Measurements from ENCODE around the gene FAM151B.
"Not testable (repeated sequence)": the region's sequence is repeated elsewhere in the genome, so short reads cannot be mapped to it uniquely, and the experiment has no call there.

Gene FAM151B, protein sequence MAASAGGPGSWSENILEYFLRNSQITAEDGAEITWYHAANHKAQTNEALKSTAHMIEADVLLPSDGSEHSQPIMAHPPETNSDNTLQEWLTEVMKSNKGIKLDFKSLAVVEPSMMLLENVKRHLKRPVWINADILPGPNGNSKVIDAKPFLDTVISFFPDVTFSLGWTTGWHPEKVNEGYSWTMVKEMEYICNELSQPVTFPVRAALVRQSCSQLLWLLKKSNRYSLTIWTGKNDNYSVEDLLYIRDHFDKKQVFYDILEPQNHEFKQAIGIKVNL

DNA sequence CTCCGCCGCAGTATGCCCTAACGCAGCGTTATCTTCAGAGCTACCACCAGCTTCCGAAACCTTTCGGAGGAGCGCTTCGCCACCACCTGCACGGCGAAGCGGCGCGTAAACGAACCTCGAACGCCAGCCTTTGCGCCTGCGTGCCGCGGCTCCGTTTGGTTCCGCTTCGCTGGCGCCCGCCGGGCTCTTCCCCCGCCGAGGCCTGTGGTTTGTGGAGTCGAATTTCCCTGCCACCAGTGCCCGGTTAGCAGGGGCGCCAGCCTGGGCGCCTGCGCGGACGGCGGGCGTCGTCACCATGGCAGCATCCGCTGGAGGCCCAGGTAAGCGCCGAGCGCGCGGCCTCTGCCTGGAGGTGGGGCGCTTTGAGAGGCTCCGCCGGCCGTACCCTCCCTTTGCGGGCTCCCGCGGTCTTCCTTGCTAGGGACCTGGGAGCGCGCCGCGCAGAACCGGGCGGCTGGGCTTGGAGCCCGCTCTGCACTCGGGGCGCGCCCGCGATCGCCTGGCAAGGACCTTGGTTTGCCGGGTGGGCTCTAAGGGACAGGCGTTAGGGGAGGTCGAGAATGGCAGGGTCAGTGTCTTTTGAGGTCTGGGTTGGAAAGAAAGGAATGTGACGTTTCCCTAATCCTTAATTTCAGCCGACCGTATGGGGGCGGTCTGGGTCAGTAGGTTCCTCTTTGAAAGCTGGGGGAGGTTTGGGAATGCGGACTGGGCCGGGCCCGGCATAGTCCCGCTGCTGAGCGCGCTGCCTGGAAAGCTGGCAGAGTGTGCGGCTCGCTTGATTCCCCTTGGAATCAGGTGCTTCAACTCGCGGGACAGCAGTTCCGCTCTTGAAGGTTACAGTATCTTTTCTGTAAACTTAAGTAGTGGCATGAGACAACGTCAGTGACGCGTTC is at the start of gene FAM151B:
FAM151B (plus strand) TSS at position 272 of the 893 bp plus-strand sequence; CDS start at position 296, 24 bp downstream.
- no peaks in the 10 kb centered on the region for H3K9me3 Mint-ChIP-seq
- peak within 1 kb of the TSS; percentile 59 for H3K27ac Mint-ChIP-seq
- H3K27me3 Mint-ChIP-seq, result peaks cover 25% of the 10 kb centered on the region
- peak within 1 kb of the TSS; percentile 78 for H3K4me3 Mint-ChIP-seq
- peaks cover 3% of the 10 kb centered on the region for H3K36me3 Mint-ChIP-seq (ENCODE audit: low read depth)
- DNase-seq, result peak; percentile 83
- H3K4me1 Mint-ChIP-seq (ENCODE audit: low read depth), result peaks cover 20% of the 10 kb centered on the region

DNA sequence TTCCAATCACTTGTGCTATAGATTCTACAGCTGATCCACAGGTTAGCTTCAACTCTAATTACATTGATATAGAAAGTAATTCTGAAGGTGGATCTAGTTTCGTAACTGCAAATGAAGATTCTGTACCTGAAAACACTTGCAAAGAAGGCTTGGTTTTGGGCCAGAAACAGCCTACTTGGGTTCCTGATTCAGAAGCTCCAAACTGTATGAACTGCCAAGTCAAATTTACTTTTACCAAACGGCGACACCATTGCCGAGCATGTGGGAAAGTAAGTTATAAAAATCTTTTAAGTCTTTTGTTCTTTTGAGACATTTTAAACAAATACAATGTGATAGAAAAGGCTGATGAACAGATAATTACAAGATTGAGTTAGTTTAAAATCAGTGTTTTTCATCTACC is 49.2 kb upstream of the FAM151B start:
- Mint-ChIP-seq H3K4me1 (ENCODE audit: low read depth) (no peaks in the 10 kb centered on the region), H3K4me3 (no peak overlapping the region), H3K9me3 (no peaks in the 10 kb centered on the region), H3K27me3 (no peaks in the 10 kb centered on the region), H3K36me3 (ENCODE audit: low read depth) (peaks cover 57% of the 10 kb centered on the region), H3K27ac (no peak overlapping the region)
- no peak for DNase-seq

DNA sequence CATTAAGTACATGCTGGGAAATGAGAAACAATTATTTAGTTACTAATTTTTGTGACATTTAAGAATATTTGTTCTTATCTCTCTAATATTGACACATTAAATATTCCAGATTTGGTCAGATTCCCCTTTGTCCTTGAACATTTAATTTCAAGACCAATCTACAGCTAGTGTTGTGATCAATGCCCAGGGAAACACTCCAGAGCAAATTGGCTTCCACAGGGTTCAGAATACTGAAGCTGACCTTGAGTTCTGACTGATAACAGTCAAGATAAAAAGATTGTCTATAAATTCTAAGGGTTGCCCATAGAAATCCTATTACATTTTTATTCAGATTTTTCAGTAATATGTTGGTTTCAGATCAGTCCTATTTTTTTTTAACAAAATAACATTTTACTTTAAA is 48.7 kb upstream of the FAM151B start:
- H3K36me3 Mint-ChIP-seq (ENCODE audit: low read depth), result peaks cover 56% of the 10 kb centered on the region
- no peaks in the 10 kb centered on the region for H3K27me3 Mint-ChIP-seq

DNA sequence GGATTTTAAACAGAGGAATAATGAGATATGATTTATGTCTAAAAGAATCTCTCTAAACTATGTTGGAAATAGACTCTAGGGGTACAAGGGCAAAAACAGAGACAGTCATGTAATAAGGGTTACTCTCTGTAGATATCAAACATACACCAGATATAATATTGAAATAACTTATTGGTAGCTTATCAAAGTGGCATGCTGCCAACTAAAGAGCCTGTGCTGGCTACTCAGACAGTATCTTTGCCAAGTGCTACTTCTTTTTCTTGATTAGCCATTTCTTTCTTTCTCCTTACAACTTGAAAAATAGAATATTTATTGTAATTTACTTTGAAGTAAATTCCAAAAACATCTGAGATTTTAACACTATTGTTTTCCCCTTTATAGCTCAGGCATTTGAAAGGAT is 45.2 kb upstream of the FAM151B start:
- H3K27ac Mint-ChIP-seq, result no peak overlapping the region
- no peak overlapping the region for H3K4me3 Mint-ChIP-seq
- H3K27me3 Mint-ChIP-seq, result no peaks in the 10 kb centered on the region
- DNase-seq, result no peak
- no peaks in the 10 kb centered on the region for H3K9me3 Mint-ChIP-seq
- peaks cover 45% of the 10 kb centered on the region for H3K36me3 Mint-ChIP-seq (ENCODE audit: low read depth)
- peaks cover 2% of the 10 kb centered on the region for H3K4me1 Mint-ChIP-seq (ENCODE audit: low read depth)

More for the DNA sequence above, 48.7 kb upstream of the FAM151B start:
- DNase-seq, result no peak
- no peak overlapping the region for H3K4me3 Mint-ChIP-seq
- H3K9me3 Mint-ChIP-seq, result no peaks in the 10 kb centered on the region
- no peaks in the 10 kb centered on the region for H3K4me1 Mint-ChIP-seq (ENCODE audit: low read depth)
- no peak overlapping the region for H3K27ac Mint-ChIP-seq

DNA sequence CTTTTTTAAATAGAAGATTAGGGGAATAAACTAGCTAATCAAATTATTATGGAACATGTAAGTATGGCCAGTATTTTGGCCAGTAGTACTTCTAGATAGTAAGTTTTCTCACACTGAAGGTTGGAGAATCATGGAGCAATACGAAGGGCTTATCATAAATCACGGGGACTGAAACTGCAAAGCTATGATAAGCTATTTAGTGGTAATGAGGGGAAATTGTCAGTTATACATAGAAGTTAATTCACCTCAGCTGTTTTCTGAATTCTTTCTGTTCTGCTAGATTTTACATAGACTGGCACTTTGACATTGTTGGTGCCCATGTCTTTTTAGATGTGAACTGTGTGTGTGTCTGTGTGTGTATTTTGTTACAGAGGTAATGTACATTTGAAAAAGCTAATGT is 34.5 kb upstream of the FAM151B start:
- Mint-ChIP-seq H3K36me3 (ENCODE audit: low read depth) (peaks cover 65% of the 10 kb centered on the region), H3K27ac (no peak overlapping the region), H3K4me3 (no peak overlapping the region), H3K9me3 (no peaks in the 10 kb centered on the region), H3K27me3 (no peaks in the 10 kb centered on the region), H3K4me1 (ENCODE audit: low read depth) (no peaks in the 10 kb centered on the region)
- no peak for DNase-seq

DNA sequence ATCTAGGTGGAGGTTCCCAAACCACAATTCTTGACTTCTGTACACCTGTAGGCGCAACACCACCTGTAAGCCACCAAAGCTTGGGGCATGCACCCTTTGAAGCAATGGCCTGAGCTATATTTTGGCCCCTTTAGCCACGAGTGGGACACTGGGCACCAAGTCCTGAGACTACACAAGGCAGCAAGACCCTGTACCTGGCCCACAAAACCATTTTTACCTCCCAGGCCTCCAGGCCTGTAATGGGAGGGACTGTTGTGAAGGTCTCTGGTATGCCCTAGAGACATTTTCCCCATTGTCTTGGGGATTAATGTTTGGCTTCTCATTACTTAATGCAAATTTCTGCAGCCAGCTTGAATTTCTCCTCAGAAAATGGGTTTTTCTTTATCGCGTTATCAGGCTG is 24.6 kb upstream of the FAM151B start:
- Mint-ChIP-seq H3K4me1 (ENCODE audit: low read depth) (no peaks in the 10 kb centered on the region), H3K4me3 (no peak overlapping the region), H3K27me3 (no peaks in the 10 kb centered on the region), H3K36me3 (ENCODE audit: low read depth) (peaks cover 88% of the 10 kb centered on the region), H3K27ac (no peak overlapping the region), H3K9me3 (peaks cover 21% of the 10 kb centered on the region)
- DNase-seq, result no peak

DNA sequence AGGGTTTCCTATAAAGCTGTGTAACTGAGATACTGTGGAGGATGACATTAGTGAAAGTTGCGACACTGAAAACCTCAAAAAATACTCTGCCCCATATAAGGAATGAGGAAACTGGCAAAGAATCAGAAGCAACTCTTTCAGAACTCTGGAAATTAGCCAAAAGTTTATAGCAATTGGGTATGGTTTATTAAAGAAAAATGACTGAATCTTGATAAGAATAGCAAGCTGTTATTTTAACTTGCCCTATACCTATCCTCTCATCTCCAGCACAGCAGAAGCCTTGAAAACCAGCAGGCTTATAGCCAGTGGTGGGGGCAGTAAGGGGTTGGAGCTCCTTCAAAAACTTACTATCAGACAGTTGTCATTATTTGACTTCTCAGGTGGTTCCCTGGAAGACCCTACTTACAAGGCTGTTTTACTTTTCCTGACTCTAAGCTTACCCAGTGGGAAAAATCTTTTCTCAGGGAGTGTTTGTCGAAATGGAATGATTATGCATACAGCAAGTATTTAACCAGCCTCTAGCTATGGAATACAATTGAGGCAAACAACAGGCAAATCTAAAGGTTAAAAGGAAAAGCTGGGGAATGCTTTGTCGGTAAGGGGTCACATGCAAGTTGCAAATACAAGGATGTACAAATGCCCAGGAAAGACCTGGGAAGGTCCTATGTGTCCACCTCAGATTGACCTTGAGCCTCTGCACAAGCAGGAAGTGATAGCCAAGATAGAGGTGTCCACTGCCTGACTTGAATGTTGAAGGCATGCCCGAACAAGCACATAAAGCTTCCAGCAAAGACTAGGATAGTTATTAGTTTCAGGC is 21.0 kb upstream of the FAM151B start:
- H3K27me3 Mint-ChIP-seq, result no peaks in the 10 kb centered on the region
- peaks cover 89% of the 10 kb centered on the region for H3K36me3 Mint-ChIP-seq (ENCODE audit: low read depth)
- no peak for DNase-seq
- no peak overlapping the region for H3K27ac Mint-ChIP-seq
- H3K4me3 Mint-ChIP-seq, result no peak overlapping the region
- H3K4me1 Mint-ChIP-seq (ENCODE audit: low read depth), result no peaks in the 10 kb centered on the region
- peaks cover 32% of the 10 kb centered on the region for H3K9me3 Mint-ChIP-seq

DNA sequence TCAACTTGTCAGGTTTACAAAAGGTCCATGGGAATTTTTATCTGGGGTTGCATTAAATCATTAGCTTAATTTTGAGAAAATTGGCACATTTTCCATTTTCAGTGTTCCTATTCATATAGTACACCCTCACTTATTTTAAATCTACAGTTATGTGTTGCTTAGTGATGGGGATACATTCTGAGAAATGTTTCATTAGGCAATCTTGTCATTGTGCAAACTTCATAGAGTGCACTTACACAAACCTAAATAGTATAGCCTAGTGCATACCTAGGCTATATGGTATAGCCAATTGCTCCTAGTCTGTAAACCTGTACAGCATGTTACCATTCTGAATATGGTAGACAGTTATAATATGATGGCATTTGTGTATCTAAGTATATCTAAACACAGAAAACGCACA is 19.8 kb upstream of the FAM151B start:
- no peak for DNase-seq
- H3K9me3 Mint-ChIP-seq, result peaks cover 22% of the 10 kb centered on the region
- no peak overlapping the region for H3K27ac Mint-ChIP-seq
- H3K27me3 Mint-ChIP-seq, result no peaks in the 10 kb centered on the region
- H3K4me1 Mint-ChIP-seq (ENCODE audit: low read depth), result no peaks in the 10 kb centered on the region
- H3K4me3 Mint-ChIP-seq, result no peak overlapping the region
- peaks cover 85% of the 10 kb centered on the region for H3K36me3 Mint-ChIP-seq (ENCODE audit: low read depth)

DNA sequence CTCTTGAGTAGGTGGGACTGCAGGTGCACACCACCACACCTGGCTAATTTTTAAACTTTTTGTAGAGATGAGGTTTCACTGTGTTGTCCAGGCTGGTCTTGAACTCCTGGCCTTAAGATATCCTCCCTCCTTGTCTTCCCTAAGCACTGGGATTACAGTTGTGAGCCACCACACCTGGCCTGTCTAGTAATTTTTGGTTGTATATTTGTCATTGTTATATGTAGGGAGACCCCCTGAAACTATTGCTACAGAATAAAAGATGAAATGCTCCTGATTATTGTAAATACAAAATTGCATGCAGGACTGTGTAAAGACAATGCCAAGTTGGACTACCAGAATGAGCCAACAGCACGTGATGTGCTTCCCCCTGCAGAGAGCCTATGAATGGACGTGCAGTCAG is 17.3 kb upstream of the FAM151B start:
- Mint-ChIP-seq H3K9me3 (peaks cover 12% of the 10 kb centered on the region), H3K36me3 (ENCODE audit: low read depth) (peaks cover 85% of the 10 kb centered on the region)
- not testable (repeated sequence) for H3K27ac Mint-ChIP-seq; H3K27me3 Mint-ChIP-seq; DNase-seq; H3K4me1 Mint-ChIP-seq (ENCODE audit: low read depth); H3K4me3 Mint-ChIP-seq

DNA sequence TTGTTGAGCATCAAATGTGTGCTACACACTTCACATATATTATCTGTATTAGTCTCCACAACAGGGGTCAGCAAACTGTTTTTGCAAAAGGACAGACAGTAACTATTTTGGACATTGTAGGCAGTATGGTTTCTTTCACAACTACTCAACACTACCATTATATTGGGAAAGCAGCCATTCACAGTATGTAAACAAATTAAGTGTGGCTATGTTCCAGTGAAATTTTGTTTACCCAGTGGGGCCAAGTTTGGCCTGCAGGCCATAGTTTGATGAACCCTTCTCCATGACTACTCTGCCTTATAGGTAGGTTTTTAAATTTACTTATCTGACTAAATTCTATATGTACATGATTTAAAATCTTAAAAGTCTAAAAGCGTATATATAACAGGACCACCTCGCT is 13.0 kb upstream of the FAM151B start:
- Mint-ChIP-seq H3K27me3 (no peaks in the 10 kb centered on the region), H3K36me3 (ENCODE audit: low read depth) (peaks cover 67% of the 10 kb centered on the region), H3K4me3 (no peak overlapping the region), H3K9me3 (peaks cover 7% of the 10 kb centered on the region), H3K4me1 (ENCODE audit: low read depth) (no peaks in the 10 kb centered on the region), H3K27ac (no peak overlapping the region)
- no peak for DNase-seq

DNA sequence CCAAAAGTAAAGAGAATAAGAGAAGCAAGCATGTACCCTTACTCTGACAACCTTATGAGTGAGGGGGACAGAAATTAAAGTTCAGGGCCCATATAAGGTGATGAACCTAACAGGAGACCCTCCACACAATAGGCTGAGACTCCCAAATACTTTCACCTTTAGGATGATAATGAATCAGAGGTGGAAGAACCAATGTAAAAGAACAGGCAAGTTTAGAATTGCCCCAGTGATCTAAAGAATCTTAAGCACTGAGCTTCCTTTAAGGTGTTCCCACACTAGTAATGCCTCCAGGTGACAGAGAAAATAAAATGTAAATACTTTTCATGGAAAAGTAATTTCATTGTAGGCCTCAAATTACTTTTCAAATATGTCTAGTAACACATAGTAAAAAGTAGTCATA is 8.2 kb upstream of the FAM151B start:
- Mint-ChIP-seq H3K36me3 (ENCODE audit: low read depth) (peaks cover 42% of the 10 kb centered on the region), H3K4me3 (no peak overlapping the region), H3K27ac (no peak overlapping the region), H3K4me1 (ENCODE audit: low read depth) (no peaks in the 10 kb centered on the region), H3K27me3 (no peaks in the 10 kb centered on the region), H3K9me3 (peaks cover 12% of the 10 kb centered on the region)
- DNase-seq, result no peak

DNA sequence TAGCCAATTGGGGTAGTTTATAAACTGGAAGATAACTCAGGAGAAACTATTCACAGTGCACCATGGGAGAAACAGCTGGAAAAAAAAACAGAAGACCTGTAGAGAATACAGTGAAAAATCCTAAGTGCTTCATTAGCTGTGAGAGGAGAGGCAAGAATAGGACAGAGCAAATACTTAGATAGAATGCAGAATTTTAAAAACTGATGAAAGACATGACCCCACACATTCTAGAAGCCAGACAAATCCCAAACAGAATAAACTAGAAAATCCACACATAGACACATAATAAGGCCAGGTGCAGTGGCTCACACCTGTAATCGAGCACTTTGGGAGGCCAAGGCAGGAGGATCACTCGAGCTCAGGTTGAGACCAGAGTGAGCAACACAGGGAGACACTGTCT is 7.5 kb upstream of the FAM151B start:
- H3K27ac Mint-ChIP-seq, result no peak overlapping the region
- no peaks in the 10 kb centered on the region for H3K4me1 Mint-ChIP-seq (ENCODE audit: low read depth)
- H3K27me3 Mint-ChIP-seq, result no peaks in the 10 kb centered on the region
- H3K36me3 Mint-ChIP-seq (ENCODE audit: low read depth), result peaks cover 36% of the 10 kb centered on the region
- no peak overlapping the region for H3K4me3 Mint-ChIP-seq
- DNase-seq, result no peak
- H3K9me3 Mint-ChIP-seq, result peaks cover 12% of the 10 kb centered on the region

DNA sequence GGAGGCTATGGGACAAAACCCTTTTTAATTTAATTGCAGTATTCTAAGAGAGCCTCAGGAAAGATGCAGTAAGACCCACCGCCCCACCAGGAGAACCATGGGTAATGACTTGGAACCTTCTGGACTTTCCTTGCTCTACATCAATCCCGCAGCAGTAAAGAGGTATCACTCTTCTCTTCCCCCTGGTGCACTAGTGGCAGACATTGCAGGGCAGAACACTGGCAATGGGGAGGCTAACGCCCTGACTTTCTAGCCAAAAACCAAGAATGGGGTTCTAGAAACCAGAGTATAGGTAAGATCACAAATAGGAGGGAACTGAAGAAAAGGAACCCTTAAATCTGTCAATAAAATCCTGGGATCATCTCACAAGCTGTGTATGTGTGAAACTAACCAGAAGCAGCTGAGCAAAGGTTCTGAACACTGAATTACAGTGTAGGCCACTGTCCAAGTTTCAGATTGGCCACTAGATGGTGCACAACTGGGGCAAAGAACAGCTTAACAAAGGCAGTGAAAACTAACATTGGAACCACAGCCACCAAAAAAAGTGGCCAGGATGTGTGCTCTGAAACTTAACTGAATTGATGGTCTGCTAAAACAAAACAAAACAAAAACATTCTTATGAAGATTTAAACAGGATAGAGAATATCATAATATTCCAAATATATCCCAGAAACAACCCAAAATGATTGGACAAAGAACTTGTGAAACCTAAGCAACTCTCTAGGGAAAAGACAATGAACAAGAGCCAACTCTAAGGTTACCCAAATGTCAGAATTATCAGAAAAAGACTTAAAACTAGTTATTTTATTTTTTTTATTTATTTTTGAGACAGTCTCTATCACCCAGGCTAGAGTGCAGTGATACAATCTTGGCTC is 6.6 kb upstream of the FAM151B start:
- Mint-ChIP-seq H3K4me3 (no peak overlapping the region), H3K27me3 (peaks cover 2% of the 10 kb centered on the region), H3K36me3 (ENCODE audit: low read depth) (peaks cover 29% of the 10 kb centered on the region), H3K27ac (no peak overlapping the region), H3K9me3 (peaks cover 12% of the 10 kb centered on the region), H3K4me1 (ENCODE audit: low read depth) (no peaks in the 10 kb centered on the region)
- no peak for DNase-seq

DNA sequence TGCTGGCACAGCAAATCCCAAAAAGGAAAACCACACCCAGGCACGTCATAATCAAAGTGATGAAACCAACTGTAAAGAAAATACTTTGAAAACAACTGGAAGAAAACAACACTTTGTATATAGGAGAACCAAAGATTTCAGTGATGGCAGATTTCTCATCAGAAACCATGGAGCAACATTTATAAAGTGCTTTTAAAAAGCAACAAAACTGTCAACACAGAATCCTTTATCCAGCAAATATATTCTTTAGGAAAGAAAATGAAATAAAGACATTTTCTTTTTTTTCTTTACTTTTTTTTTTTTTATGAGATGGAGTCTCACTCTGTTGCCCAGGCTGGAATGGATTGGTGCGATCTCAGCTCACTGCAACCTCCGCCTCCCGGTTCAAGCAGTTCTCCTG is 5.3 kb upstream of the FAM151B start:
- H3K4me1 Mint-ChIP-seq (ENCODE audit: low read depth), result peaks cover 12% of the 10 kb centered on the region
- no peak overlapping the region for H3K27ac Mint-ChIP-seq
- peaks cover 12% of the 10 kb centered on the region for H3K9me3 Mint-ChIP-seq
- peaks cover 11% of the 10 kb centered on the region for H3K27me3 Mint-ChIP-seq
- no peak for DNase-seq
- no peak overlapping the region for H3K4me3 Mint-ChIP-seq
- peaks cover 24% of the 10 kb centered on the region for H3K36me3 Mint-ChIP-seq (ENCODE audit: low read depth)
